GM21786 (cell line): ENCODE data around the gene ACER3.
"Not testable (repeated sequence)": the region's sequence is repeated elsewhere in the genome, so short reads cannot be mapped to it uniquely, and the experiment has no call there.

Experiments used
- ATAC-seq: cut with Tn5 transposase; IDR thresholded peaks from one replicate; pipeline ENCODE4 v1.9.1; 2021; ENCODE audit not compliant: unreplicated experiment

The ACER3 gene

GRCh38 chr11:76987203-76987602 lies 126.5 kb downstream of the ACER3 start:
- ATAC-seq, result no peak

- ATAC-seq, result no peak
These were observed 129.9 kb downstream of the ACER3 start for GRCh38 chr11:76990628-76991027.

GRCh38 chr11:76995081-76995576 lies 134.4 kb downstream of the ACER3 start:
- no peak for ATAC-seq

- ATAC-seq, result no peak
These were observed 136.8 kb downstream of the ACER3 start for GRCh38 chr11:76997512-76997911.

DNA sequence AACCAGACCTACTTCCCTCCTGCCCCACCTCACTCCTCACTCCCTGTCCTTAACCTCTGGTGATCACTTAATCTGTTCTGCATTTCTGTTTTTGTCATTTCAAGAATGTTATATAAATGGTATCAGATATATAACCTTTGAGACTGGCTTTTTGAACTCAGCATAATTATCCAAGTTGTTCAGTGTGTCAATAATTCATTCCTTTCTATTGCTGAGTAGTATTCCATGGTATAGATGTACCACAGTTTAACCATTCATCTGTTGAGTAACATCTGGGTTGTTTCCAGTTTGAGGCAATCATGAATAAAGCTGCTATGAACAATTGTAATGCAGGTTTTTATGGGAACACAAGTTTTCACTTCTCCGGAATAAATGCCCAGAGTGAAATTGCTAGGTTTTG lies 138.9 kb downstream of the ACER3 start:
- ATAC-seq, result no peak

GRCh38 chr11:77001613-77002012 lies 140.9 kb downstream of the ACER3 start:
- no peak for ATAC-seq

GRCh38 chr11:77002776-77003175 lies 142.1 kb downstream of the ACER3 start:
- ATAC-seq, result no peak

DNA sequence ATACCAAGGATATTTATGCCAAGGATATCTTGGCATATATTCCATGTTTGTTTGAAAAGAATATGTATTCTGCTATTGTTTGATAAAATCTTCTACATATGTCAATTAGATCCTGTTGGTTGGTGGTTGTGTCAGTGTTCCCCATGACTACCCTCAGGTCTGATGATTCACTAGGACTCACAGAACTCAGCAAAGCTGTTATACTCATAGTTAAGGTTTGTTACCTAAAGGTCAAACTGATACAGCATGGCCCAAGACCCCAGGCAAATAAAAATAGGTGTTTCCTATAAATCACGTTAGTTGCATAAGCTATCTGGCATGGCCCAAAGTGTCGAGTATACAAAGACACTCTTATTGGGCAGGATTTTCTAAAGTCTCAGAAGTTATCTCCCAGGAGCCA lies 143.2 kb downstream of the ACER3 start:
- no peak for ATAC-seq

DNA sequence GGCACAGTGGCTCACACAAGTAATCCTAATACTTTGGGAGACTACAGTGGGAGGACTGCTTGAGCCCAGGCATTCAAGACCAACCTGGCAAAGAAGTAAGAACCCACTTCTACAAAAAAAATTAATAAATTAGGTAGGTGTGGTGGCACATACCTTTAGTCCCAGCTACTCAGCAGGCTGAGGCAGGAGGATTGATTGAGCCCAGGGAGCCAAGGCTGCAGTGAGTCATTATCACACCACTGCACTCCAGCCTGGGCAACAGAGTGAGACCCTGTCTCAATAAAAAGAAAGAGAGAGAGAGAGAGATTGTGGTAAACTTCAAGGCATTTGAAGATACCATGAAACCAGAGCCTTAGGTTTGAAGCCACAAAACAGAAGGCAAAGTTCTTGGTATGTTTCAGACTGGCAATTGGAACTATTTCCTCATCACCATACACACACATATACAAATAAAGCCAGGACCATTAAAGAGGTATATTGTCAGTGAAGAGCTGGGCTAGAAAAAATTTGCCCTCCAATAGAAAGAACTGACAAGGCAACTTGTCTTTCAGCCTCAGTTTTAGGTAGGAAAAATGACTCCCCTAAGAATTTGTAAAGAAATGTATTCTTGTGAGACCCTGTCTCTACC lies 148.9 kb downstream of the ACER3 start:
- ATAC-seq, result no peak

- ATAC-seq, result no peak
These were observed 154.0 kb downstream of the ACER3 start for GRCh38 chr11:77014669-77015068.

GRCh38 chr11:77018396-77018924 lies 157.7 kb downstream of the ACER3 start:
- not testable (repeated sequence) for ATAC-seq

GRCh38 chr11:77019976-77020595 lies 159.4 kb downstream of the ACER3 start:
- ATAC-seq, result no peak

GRCh38 chr11:77020734-77021133 lies 160.0 kb downstream of the ACER3 start:
- no peak for ATAC-seq

GRCh38 chr11:77024745-77025144 lies 164.0 kb downstream of the ACER3 start:
- no peak for ATAC-seq

- ATAC-seq, result no peak
These were observed 165.5 kb downstream of the ACER3 start for GRCh38 chr11:77026221-77026620.

DNA sequence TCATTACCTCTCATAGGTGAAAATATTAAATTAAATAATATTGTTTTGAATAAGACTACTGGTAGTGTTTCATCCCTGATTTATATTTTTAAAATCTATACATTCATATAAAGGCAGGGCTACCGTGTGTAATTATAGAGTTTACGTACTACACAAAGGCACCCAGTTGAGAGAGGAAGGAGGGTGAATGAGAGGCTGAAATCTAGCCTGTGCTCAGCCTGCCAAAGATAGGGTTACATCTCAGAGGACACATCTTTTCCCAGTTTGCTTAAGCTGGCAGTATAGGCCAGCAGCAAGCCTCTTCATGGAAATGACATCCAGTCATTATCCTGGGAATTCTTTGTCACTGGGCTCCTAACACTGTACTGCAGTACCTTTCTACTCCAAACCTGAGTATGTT lies 166.0 kb downstream of the ACER3 start:
- no peak for ATAC-seq

DNA sequence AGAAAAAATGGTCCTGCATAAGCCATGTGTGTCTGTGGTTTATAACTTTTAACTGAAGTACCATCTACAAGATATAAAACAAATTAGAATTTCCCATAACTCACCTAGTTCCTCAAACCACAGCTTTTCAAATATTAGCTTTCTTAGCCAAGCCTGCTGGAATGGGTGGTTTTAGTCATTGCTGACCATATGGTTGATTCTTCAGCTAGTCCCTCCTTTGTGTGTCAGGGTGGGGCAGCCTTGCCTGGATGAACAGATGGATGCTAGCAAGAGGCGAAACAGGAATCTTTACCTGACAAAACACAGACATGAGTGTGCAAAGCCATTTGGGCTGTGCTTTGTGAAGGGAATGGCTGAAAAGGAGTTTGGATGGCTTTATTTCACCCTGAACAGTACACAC lies 166.6 kb downstream of the ACER3 start:
- no peak for ATAC-seq

DNA sequence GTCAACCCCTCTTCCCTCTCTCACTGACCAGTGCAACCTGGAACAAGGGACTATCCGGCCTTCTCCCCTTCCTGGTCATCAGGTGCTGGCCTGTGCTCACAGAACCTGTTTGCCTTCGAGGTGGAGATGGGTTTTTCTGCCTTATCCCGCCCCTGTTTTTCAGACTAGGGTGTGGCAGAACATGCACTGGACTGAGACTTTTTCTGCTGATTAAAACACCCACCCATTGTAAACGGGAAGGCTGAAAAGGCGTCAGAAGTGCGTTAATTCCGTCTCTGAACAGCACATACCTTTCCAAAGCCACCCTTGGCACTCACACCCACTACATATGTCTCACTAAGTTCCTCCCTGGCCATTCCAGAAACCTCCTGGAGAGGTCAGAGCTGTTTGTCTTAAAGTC lies 169.1 kb downstream of the ACER3 start:
- ATAC-seq, result no peak

DNA sequence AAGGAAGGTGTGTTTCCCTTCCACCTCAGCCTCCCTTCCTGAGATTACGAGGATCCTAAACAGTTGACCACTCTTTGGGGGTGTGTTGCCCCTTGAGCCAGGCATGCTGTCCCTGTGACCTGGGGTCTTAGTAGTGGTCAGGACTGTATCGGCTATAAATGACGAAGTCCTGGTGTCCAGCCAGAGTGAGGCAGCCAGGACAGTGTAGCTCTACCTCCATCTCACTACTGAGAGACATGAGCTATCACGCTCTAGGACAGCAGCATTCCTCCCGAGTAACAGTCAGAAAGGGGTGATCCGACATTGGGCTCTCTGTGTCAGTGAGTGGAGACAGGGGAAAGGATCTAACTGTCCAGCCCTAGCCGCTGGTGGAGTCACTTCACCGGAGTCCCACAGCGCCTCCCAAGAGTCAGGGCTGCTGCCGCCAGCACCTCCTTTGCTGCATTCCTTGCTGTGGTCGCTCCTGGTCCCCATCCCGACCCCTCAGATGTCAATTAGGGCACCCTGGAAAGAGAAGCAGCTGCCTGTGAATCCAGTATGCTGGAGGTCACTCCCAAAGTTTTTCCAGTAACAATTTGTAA lies 170.2 kb downstream of the ACER3 start:
- ATAC-seq, result no peak

- no peak for ATAC-seq
These were observed 170.9 kb downstream of the ACER3 start for GRCh38 chr11:77031599-77031998.

- ATAC-seq, result no peak
These were observed 174.3 kb downstream of the ACER3 start for GRCh38 chr11:77035039-77035438.

DNA sequence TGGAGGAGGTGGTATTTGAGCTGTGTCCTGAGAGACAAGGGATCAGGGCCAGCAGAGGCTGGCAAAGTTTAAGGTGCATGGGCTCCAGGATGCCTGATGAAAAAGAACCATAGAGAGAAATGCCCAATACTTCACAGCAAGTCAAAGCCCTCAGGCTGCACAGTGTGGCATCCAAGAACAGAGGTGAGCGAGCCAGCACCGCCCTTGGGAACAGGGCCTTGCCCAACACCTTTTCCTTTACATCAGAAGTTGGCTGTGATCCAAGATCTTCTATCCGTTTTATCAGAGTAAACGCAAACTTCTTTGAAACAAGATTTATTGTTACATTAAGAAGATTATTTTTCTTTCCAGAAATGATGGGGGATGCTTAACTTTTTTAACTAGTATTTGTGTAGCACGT lies 174.9 kb downstream of the ACER3 start:
- no peak for ATAC-seq
